GM12865 (cell line): ENCODE data around the gene BARD1.

Source experiments
- DNase-seq: peaks from one replicate; pipeline ENCODE4 v3.0.0; 2010; ENCODE audit warnings: low read depth
- H3K4me3 ChIP-seq: 2 replicates; pipeline ENCODE4 v1.5.1; 2011; ENCODE audit warnings: mild to moderate bottlenecking, low read depth, low read length, control low read depth
- TF ChIP-seq, protein P1 (sequence below): IDR thresholded peaks from 2 replicates; pipeline ENCODE4 v1.5.1; 2011; ENCODE audit warnings: low read length, control low read depth, low read depth, inconsistent platforms; ENCODE audit not compliant: insufficient read depth; ENCODE audit errors: missing control alignments

BARD1 gene

DNA sequence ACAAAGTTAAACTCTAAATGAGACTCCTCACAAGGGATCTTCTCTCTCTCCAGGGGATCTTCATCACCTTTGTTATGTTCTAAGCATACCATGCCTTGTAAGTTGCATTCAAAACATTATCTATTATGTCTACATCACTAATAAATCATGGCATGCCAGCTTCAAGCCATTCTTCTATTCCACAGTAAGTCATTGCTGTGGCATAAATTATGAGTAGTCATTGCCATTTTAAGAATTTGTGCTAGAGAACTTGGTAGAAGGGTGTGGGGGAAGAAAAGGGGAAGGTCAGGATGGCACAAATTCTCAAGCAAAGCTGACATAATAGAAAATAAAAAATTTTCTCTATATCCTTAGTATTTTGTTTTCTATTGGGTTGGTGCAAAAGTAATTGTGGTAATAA lies 33.5 kb downstream of the BARD1 start:
- no peak for DNase-seq
- no peak overlapping the region for H3K4me3 ChIP-seq
- TF ChIP-seq, protein P1, sequence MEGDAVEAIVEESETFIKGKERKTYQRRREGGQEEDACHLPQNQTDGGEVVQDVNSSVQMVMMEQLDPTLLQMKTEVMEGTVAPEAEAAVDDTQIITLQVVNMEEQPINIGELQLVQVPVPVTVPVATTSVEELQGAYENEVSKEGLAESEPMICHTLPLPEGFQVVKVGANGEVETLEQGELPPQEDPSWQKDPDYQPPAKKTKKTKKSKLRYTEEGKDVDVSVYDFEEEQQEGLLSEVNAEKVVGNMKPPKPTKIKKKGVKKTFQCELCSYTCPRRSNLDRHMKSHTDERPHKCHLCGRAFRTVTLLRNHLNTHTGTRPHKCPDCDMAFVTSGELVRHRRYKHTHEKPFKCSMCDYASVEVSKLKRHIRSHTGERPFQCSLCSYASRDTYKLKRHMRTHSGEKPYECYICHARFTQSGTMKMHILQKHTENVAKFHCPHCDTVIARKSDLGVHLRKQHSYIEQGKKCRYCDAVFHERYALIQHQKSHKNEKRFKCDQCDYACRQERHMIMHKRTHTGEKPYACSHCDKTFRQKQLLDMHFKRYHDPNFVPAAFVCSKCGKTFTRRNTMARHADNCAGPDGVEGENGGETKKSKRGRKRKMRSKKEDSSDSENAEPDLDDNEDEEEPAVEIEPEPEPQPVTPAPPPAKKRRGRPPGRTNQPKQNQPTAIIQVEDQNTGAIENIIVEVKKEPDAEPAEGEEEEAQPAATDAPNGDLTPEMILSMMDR = no peak

DNA sequence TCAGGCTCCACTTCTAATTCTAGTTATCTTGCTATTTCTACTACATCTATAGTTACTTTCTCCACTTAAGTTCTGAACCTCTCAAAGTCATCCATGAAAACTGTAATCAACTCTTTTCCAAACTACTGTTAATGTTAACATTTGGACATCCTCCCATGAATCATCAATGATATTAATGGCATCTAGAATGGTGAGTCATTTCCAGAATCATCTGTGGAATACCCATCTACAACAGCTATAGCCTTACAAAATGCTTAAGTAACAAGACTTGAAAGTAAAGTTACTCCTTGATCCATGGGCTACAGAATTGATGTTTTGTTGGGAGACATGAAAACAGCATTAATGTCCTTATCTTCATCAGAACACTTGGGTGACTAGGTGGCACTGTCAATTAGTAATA lies 35.4 kb downstream of the BARD1 start:
- H3K4me3 ChIP-seq = no peak overlapping the region
- no peak for DNase-seq
- TF ChIP-seq, protein P1 = no peak

DNA sequence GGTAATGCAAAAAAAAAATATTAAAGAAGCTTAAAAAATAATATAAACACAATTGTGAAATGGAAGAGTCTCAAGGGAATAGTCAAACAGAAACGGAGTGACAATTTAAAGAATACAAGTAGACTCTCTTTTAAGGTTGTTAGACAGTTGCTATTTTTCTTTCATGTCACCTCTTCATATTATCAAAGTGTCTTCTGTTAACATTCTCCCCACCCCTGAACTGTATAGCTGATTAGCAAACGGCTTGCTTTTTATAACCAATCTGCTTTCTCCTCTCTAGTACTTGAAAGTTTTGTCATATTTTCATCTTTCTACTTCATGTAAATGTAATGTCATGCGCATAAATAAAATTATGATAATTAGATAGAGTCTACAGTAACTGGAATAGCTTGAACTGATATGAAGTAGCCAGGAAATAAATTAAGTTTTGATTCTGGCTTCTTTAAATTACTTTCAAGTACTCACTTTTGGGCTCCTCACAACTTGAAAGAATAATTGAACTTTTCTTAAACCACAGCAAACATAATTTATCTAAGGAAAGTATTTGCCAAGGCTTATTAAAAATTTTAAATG lies 37.0 kb downstream of the BARD1 start:
- no peak for DNase-seq
- TF ChIP-seq, protein P1 = no peak
- no peak overlapping the region for H3K4me3 ChIP-seq

DNA sequence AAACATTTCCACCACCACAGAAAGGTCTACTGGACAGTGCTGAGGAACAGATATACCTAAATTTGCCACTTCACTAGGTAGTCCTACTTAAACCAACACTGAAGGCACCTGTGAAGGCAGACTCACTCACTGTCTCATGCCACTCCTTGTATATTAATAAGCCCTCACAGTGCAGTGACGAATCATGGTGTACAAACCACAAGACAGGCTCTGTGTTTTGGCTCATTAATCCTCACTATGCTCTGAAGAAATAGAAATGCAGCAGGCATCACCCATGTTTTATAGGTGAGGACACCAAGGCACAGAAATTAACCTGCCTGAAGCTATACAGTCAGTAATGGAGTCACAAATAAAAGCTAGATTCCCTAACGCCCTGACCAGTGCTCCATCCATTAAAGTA lies 44.3 kb downstream of the BARD1 start:
- no peak overlapping the region for H3K4me3 ChIP-seq
- DNase-seq = no peak
- TF ChIP-seq, protein P1 = no peak

DNA sequence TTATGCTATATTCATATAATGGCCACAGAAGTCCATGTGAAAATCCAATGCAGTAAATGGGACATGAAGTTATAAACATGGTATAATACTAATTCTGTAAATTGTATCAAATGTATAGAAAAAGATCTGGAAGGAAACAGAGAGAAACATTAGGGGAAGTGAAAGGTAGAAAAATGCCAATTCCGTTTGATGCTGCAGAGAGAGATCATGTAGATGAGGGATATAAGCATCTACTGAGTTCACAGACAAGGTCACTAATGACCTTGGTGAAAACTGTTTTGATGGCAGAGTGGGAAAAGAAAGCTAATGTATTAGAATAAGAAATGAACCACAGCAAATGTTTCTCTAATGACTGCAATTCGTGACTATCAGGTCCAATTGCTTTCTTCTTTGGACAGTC lies 56.0 kb downstream of the BARD1 start:
- no peak for DNase-seq
- H3K4me3 ChIP-seq = no peak overlapping the region
- TF ChIP-seq, protein P1 = no peak

DNA sequence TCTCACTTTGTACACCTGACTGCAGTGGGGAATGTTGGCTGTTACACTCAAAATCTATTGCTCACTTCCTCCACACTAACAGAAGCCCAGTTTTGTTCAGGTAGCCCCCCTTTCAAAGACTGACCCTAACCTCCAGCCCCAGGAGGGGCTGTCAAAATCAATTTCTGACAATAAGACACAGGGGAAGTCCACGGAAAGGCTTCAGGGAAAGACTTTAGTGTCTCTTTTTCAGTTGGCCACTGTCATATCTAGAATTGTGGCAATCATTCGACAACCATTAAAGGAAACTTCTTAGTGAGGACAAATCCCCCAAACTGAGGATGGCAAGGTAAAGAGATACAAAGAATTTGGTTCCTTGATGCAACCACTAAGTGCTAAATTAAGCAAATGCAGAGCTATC lies 59.0 kb downstream of the BARD1 start:
- TF ChIP-seq, protein P1 = no peak
- DNase-seq = peak; percentile 41
- no peak overlapping the region for H3K4me3 ChIP-seq

DNA sequence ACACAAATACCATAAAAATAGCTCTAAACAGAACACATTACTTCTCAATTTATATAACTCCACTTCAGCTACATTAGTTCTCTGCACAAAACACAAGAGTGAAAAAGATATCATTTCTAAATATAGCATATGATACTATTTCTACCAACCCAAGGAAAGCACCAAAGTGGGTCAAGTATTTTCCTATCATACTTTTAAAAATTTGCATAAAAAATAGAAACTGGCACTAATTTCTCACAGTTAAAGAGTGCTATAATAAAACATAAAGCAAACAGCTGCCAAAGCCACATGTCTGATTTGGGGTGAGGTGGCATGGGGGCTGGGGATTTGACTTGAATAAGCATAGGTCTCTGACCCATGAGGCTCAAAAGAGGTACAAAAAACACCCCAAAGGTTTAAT lies 61.5 kb downstream of the BARD1 start:
- TF ChIP-seq, protein P1 = no peak
- DNase-seq = peak; percentile 52
- no peak overlapping the region for H3K4me3 ChIP-seq
